Spleen (tissue), 11 donors: ENCODE measurements around the gene ADARB2. TPM values are rescaled to one million over a fixed set of nuclear protein-coding genes. Genes with fewer than 3 reads are reported as not detected.
A peak's percentile ranks its signal among the peaks of the same experiment; 100 is the strongest.

Experiments used
- DNase-seq: peaks from one replicate; pipeline ENCODE4 v3.0.0-alpha.2; 2020
- H3K27ac ChIP-seq, 8 donors: fragments of 200-600 bp; sonication (generic) in 7 of 8; 1 replicate in 4 of 8; 2 replicates in 4 of 8; pipeline versions ENCODE4 v1.5.0 to v1.8.0; 2016 to 2021; ENCODE audit warnings: inconsistent platforms in 4 of 8, mild to moderate bottlenecking in 4 of 8, moderate library complexity in 1 of 8
- H3K27me3 ChIP-seq, 7 donors: fragments of 200-600 bp; sonication (generic) in 6 of 7; replicated peaks in 1 of 7; 1 replicate in 4 of 7; 2 replicates in 3 of 7; pipeline versions ENCODE4 v1.5.0 to v1.8.0; 2016 to 2021; ENCODE audit warnings: inconsistent platforms in 3 of 7, mild to moderate bottlenecking in 1 of 7
- H3K36me3 ChIP-seq, 6 donors: fragments of 200-600 bp; sonication (generic) in 5 of 6; 1 replicate in 4 of 6; 2 replicates in 2 of 6; pipeline versions ENCODE4 v1.5.0 to v1.8.0; 2016 to 2021; ENCODE audit warnings: inconsistent platforms in 2 of 6
- H3K4me1 ChIP-seq, 6 donors: fragments of 200-600 bp; sonication (generic) in 5 of 6; 1 replicate in 3 of 6; 2 replicates in 3 of 6; pipeline versions ENCODE4 v1.5.0 to v1.8.0; 2016 to 2021; ENCODE audit warnings: inconsistent platforms in 3 of 6
- H3K4me3 ChIP-seq, 8 donors: fragments of 200-600 bp; sonication (generic) in 7 of 8; 1 replicate in 4 of 8; 2 replicates in 4 of 8; pipeline versions ENCODE4 v1.5.0 to v1.8.0; 2016 to 2021; ENCODE audit warnings: inconsistent platforms in 4 of 8, mild to moderate bottlenecking in 4 of 8, moderate library complexity in 2 of 8
- H3K9me3 ChIP-seq, 8 donors: fragments of 200-600 bp; sonication (generic) in 7 of 8; 1 replicate in 4 of 8; 2 replicates in 4 of 8; pipeline versions ENCODE4 v1.5.0 to v1.8.0; 2016 to 2021; ENCODE audit warnings: inconsistent platforms in 4 of 8
- POLR2A ChIP-seq, 3 donors: fragments of 450-650 bp; IDR thresholded peaks; one replicate each; pipeline ENCODE4 v1.5.1; 2017; ENCODE audit warnings: antibody characterized with exemption in 3 of 3, mild to moderate bottlenecking in 1 of 3
- POLR2AphosphoS5 ChIP-seq, 3 donors: sonication (generic); formaldehyde crosslinking; IDR thresholded peaks; one replicate each; pipeline ENCODE4 v1.5.1; 2017; ENCODE audit warnings: antibody characterized with exemption in 3 of 3
- WGBS, 5 donors: extraction: QIAGEN DNeasy Blood & Tissue Kit in 3 of 5; methylation state at CpG; one replicate each; pipeline versions ENCODE4 v1.1.5 to v1.1.7; 2013 to 2018; 5-methylcytosine and 5-hydroxymethylcytosine counted together
- intact Hi-C: fragments of 100-400 bp; cut with DNase I; formaldehyde crosslinking; loops from one replicate; pipeline ENCODE4 v1.15.0; 2023; ENCODE audit warnings: low total_unique reads
- polyA plus RNA-seq, 3 donors: library from polyadenylated mRNA; stranded (reverse); fragments of 200-250 nt; gene quantifications; one replicate each; pipeline ENCODE4 v1.2.1, GENCODE V29; 2013
- total RNA-seq, 7 donors: library from RNA; depleted of rRNA in 3 of 7; stranded (reverse); fragments of >200 nt in 3 of 7; fragmentation: NEBNext Ultra II Directional in 4 of 7; extraction: Animal tissue kit (Norgen Biotek cat#: 25700) in 4 of 7; gene quantifications; one replicate each; pipeline versions ENCODE4 v1.1.0 to v1.2.1, GENCODE V29; 2016 to 2021
- TF ChIP-seq, protein P1 (sequence below), 11 experiments: fragments of 200-600 bp in 7 of 11; fragments of 450-650 bp in 4 of 11; sonication (generic) in 4 of 11; IDR thresholded peaks in 8 of 11; conservative IDR thresholded peaks in 3 of 11; 1 replicate in 7 of 11; 2 replicates in 4 of 11; pipeline versions ENCODE4 v1.4.0 to v1.8.0; 2016 to 2021; ENCODE audit warnings: antibody characterized with exemption in 11 of 11, inconsistent platforms in 4 of 11, mild to moderate bottlenecking in 1 of 11
- donor health status: healthy with polysubstance abuse.
- donor health status: DM: no; HTN: no; CAD: no; lungs with moderate emphysema.
- donor health status: DM: no; HTN: no; CAD: no.
- donor health status: Bipolar disorder and iron deficiency.
- donor health status: healthy.
- donor health status: DM: no; HTN: no; CAD: no.
- donor health status: DM: yes; HTN: yes; CAD: no.

The ADARB2 gene
- total and polyA plus RNA-seq, 10 donors = 0.05 to 8.1 (median 0.96) TPM

DNA sequence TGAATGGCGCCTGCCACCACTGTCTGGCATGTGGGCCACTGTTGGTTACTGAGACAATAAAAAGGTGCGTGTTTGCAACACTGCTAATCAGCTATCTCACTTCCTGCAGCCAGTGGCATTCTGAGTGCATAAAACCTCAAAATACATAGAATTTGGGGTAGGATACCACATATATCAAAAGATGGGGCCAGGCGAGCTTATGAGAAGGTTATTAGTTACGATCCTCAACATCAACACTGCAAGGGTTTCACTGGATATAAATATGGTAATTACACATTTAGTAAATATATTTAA is 480.9 kb downstream of the ADARB2 start:
- no peak overlapping the region for H3K4me3 ChIP-seq
- 10 to 36% (median 28%) methylated on average over 4 of the region's 4 CpGs for WGBS, 5 donors
- TF ChIP-seq, protein P1, sequence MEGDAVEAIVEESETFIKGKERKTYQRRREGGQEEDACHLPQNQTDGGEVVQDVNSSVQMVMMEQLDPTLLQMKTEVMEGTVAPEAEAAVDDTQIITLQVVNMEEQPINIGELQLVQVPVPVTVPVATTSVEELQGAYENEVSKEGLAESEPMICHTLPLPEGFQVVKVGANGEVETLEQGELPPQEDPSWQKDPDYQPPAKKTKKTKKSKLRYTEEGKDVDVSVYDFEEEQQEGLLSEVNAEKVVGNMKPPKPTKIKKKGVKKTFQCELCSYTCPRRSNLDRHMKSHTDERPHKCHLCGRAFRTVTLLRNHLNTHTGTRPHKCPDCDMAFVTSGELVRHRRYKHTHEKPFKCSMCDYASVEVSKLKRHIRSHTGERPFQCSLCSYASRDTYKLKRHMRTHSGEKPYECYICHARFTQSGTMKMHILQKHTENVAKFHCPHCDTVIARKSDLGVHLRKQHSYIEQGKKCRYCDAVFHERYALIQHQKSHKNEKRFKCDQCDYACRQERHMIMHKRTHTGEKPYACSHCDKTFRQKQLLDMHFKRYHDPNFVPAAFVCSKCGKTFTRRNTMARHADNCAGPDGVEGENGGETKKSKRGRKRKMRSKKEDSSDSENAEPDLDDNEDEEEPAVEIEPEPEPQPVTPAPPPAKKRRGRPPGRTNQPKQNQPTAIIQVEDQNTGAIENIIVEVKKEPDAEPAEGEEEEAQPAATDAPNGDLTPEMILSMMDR (IDR thresholded peaks at IDR 0.05 in 8 of 11, conservative IDR thresholded peaks at IDR 0.05 in 3 of 11) = no peak
- TF ChIP-seq POLR2A (IDR thresholded peaks at IDR 0.05) (no peak), POLR2AphosphoS5 (IDR thresholded peaks at IDR 0.05) (no peak)
- H3K4me1 ChIP-seq = peaks cover 0 to 48% (median 0%) of the 10 kb centered on the region in 6 donors
- no peak for DNase-seq
- no peaks in the 10 kb centered on the region for H3K9me3 ChIP-seq
- peaks cover 0 to 55% (median 21%) of the 10 kb centered on the region in 7 donors for H3K27me3 ChIP-seq
- H3K36me3 ChIP-seq = no peaks in the 10 kb centered on the region
- no peak overlapping the region for H3K27ac ChIP-seq
- intact Hi-C loops = no loop called here

DNA sequence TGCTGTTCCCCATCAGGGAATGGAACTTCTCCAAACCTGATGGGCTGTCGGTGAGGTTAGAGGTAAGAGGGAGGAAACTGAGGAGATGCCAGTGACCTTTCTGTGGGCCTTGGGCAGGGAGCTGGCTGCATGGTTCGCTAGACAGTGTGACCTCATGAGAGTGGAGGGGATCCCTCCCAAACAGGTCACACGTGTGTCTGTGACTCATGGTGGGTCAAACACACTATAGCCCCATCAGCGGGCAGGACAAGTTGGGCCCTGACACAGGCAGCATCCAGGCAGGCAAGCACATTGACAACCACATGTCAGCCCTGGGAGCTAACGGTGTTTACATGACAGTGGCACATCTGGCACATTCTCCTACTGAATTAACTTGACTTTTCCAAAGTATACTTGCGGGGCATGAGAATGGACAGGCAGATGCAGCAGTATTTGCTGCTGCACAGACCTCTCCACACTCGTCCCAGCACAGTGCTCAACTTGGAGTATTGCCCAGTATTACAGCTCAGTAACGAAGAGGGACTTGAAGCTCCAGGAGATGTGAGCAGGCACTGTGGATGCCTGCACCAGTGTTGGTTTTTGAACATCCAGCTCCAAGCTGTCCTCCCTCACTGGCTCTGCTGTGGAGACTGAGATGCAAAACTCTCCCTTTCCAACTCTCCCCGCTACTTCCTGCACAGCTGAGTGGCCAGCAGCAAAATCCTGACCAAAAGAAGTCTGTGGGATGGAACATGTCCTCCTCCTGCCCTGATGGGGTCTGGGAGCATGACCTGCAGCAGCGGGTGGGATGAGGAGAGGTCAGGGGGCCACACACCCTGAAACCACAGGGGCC is 481.5 kb downstream of the ADARB2 start:
- DNase-seq = peak; percentile 38
- Histone ChIP-seq H3K4me1 (peaks cover 0 to 48% (median 0%) of the 10 kb centered on the region in 6 donors), H3K27me3 (peaks cover 0 to 60% (median 21%) of the 10 kb centered on the region in 7 donors), H3K4me3 (no peak overlapping the region), H3K36me3 (no peaks in the 10 kb centered on the region), H3K9me3 (no peaks in the 10 kb centered on the region), H3K27ac (no peak overlapping the region)
- intact Hi-C loops = no loop called here
- TF ChIP-seq POLR2AphosphoS5 (IDR thresholded peaks at IDR 0.05) (no peak), POLR2A (IDR thresholded peaks at IDR 0.05) (no peak)
- TF ChIP-seq, protein P1 (IDR thresholded peaks at IDR 0.05 in 8 of 11, conservative IDR thresholded peaks at IDR 0.05 in 3 of 11) = no peak
- WGBS, 5 donors = 45 to 70% (median 61%) methylated on average over 6 to 10 of the region's 10 CpGs

DNA sequence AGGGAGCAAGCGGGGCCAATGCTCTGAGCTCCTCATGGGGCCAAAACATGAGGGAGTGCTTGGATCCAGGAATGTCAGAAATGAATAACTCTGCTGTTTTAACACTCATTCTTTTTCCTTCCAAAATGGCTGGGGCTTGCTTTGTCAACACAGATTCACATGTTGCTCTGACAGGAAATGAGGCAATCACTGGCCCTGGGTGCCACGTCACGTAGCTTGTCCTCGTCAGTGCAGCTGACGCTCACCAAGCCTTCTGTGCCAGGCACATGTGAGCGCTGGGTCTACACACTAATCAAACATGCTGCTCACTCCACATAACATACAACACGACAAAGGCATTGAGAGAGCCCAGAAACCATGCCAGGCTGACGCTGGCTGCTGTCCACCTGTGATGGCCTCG is 482.2 kb downstream of the ADARB2 start:
- DNase-seq = peak; percentile 58
- TF ChIP-seq POLR2A (IDR thresholded peaks at IDR 0.05) = no peak
- TF ChIP-seq, protein P1 (IDR thresholded peaks at IDR 0.05 in 8 of 11, conservative IDR thresholded peaks at IDR 0.05 in 3 of 11) = no peak
- TF ChIP-seq POLR2AphosphoS5 (IDR thresholded peaks at IDR 0.05) = no peak
- H3K27me3 ChIP-seq = peaks cover 0 to 67% (median 21%) of the 10 kb centered on the region in 7 donors
- H3K4me1 ChIP-seq = peaks cover 0 to 48% (median 0%) of the 10 kb centered on the region in 6 donors
- no peak overlapping the region for H3K4me3 ChIP-seq
- no peak overlapping the region for H3K27ac ChIP-seq
- 55 to 75% (median 65%) methylated on average over 9 of the region's 9 CpGs for WGBS, 5 donors
- H3K9me3 ChIP-seq = no peaks in the 10 kb centered on the region
- intact Hi-C loops = no loop called here
- H3K36me3 ChIP-seq = no peaks in the 10 kb centered on the region

DNA sequence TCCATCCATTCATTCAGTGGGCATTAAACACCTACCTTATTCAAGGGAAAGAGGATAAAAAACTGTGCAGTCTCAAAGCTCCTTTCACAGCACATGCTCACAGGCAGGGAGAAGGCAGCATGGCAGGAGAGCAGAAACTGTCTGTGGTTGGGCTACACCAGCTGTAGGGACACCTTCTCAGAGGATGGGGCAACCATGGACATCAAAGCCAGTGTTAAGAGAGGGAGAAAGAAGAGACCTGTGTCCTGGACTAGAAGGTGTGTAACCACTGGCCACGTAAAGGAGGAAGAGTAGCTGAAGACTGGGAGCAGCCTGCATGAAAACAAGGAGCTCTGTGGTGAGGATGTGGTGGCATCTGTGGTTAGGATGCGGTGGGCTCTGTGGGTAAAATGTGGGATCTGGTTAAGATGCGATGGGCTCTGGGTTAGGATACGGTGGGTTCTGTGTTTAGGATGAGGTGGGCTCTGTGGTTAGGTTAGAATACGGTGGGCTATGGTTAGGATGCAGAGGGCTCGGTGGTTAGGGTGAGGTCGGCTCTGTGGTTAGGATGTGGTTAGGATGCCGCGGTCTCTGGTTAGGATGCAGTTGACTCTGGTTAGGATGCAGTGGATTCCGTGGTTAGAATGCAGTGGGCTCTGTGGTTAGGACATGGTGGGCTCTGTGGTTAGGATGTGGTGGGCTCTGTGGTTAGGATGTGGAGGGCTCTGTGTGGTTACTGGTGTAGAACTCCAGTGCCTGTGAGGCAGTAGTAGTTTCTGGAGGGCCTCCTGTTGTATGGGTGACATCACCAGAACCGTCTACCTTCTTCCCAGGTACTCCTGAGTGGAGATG is 483.6 kb downstream of the ADARB2 start:
- no peak overlapping the region for H3K27ac ChIP-seq
- peaks cover 0 to 54% (median 0%) of the 10 kb centered on the region in 6 donors for H3K4me1 ChIP-seq
- peaks cover 0 to 79% (median 23%) of the 10 kb centered on the region in 7 donors for H3K27me3 ChIP-seq
- TF ChIP-seq, protein P1 (IDR thresholded peaks at IDR 0.05 in 8 of 11, conservative IDR thresholded peaks at IDR 0.05 in 3 of 11) = no peak
- no peak for TF ChIP-seq POLR2AphosphoS5 (IDR thresholded peaks at IDR 0.05)
- TF ChIP-seq POLR2A (IDR thresholded peaks at IDR 0.05) = no peak
- intact Hi-C loops = no loop called here
- H3K9me3 ChIP-seq = no peaks in the 10 kb centered on the region
- no peak overlapping the region for H3K4me3 ChIP-seq
- DNase-seq = peak; percentile 25
- no peaks in the 10 kb centered on the region for H3K36me3 ChIP-seq
- WGBS, 5 donors = 19 to 45% (median 30%) methylated on average over 10 to 11 of the region's 11 CpGs
